Endothelial cell of umbilical vein (primary cell): ENCODE data around the gene DNMT1.

Source experiments
- POLR2AphosphoS5 ChIP-seq: IDR thresholded peaks from 2 replicates; pipeline ENCODE4 v1.6.1; 2012; ENCODE audit warnings: low read depth, mild to moderate bottlenecking, control low read depth, low read length, moderate library complexity; ENCODE audit not compliant: insufficient read depth
- TF ChIP-seq, protein P1 (sequence below), 2 donors: IDR thresholded peaks; 1 replicate in 1 of 2; 2 replicates in 1 of 2; pipeline ENCODE4 v1.5.1; 2011; ENCODE audit warnings: low read length in 2 of 2, mild to moderate bottlenecking in 2 of 2, moderate library complexity in 2 of 2, control low read depth in 1 of 2, inconsistent platforms in 1 of 2, low read depth in 1 of 2; ENCODE audit not compliant: insufficient read depth in 1 of 2; ENCODE audit errors: extremely low read depth in 1 of 2

DNA sequence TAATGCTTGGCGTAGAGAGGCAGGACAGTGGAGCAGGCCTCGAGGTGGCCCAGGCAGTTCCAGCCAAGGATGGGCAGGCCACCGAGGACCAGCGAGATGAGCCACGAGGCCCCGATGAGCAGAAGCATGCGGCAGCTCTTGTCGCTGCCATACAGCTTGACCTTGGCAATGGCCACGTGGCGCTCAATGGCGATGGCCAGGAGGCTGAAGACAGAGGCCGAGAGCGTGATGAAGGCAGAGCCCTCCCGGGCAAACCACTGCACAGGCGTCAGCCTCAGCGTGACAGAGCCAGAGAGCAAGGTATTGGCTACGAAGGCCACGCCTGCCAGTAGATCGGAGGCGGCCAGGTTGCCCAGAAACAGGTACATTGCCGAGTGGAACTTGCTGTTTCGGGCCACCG lies 29.6 kb upstream of the DNMT1 start:
- no peak for TF ChIP-seq POLR2AphosphoS5
- TF ChIP-seq, protein P1, sequence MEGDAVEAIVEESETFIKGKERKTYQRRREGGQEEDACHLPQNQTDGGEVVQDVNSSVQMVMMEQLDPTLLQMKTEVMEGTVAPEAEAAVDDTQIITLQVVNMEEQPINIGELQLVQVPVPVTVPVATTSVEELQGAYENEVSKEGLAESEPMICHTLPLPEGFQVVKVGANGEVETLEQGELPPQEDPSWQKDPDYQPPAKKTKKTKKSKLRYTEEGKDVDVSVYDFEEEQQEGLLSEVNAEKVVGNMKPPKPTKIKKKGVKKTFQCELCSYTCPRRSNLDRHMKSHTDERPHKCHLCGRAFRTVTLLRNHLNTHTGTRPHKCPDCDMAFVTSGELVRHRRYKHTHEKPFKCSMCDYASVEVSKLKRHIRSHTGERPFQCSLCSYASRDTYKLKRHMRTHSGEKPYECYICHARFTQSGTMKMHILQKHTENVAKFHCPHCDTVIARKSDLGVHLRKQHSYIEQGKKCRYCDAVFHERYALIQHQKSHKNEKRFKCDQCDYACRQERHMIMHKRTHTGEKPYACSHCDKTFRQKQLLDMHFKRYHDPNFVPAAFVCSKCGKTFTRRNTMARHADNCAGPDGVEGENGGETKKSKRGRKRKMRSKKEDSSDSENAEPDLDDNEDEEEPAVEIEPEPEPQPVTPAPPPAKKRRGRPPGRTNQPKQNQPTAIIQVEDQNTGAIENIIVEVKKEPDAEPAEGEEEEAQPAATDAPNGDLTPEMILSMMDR (IDR thresholded peaks at IDR 0.05; ENCODE audit: extremely low read depth in 1 of 2, insufficient read depth in 1 of 2, low read depth in 1 of 2, low read length in 2 of 2): no peak
